ENCODE results near the gene ARID1A.
"Not testable (repeated sequence)": the region's sequence is repeated elsewhere in the genome, so short reads cannot be mapped to it uniquely, and the experiment has no call there.

The ARID1A gene

DNA sequence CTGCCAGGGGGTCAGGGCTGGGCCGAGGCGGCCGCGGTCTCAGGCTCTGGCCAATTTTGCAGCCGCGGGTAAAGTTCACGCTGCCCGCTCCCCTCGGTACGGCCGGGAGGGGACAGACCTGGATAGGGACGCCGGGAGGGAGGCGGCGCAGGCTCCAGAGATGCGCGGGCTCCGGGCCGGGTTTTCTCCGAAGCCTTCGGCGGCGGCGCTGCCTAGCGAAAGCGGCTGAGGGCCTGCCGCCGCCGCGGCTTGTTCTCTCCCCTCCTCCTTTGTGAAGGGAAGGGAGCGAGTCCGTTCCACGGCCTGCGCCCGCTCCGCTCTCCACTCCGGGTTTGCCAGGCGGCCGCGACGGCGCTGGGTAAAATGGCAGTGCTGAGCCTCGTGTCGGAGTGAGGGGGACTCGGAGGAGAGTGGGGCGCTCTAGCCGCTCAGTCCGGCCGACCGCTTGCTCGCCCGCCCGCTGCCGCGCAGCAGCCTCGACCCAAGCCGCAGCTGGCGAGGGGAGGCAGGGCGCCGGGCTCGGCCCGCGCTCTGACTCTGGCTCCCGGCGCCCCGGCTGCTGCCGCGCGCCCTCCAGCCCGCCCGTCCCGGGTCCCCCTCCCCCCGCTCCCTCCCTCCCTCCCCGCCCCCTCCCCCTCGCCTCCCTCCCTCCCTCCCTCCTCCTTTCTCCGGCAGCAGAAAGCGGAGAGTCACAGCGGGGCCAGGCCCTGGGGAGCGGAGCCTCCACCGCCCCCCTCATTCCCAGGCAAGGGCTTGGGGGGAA lies at the start of gene ARID1A:
ARID1A (plus strand) TSS at position 660 of the 763 bp plus-strand sequence. CDS start 389 bp downstream, outside the sequence.
- DNase-seq (ENCODE audit: low read depth): peak; percentile 92

GRCh38 chr1:26664802-26665201 lies 31.0 kb upstream of the ARID1A start:
- DNase-seq (ENCODE audit: low read depth): no peak

- no peak for DNase-seq (ENCODE audit: low read depth)
Observed at GRCh38 chr1:26666855-26667254, 29.0 kb upstream of the ARID1A start.

DNA sequence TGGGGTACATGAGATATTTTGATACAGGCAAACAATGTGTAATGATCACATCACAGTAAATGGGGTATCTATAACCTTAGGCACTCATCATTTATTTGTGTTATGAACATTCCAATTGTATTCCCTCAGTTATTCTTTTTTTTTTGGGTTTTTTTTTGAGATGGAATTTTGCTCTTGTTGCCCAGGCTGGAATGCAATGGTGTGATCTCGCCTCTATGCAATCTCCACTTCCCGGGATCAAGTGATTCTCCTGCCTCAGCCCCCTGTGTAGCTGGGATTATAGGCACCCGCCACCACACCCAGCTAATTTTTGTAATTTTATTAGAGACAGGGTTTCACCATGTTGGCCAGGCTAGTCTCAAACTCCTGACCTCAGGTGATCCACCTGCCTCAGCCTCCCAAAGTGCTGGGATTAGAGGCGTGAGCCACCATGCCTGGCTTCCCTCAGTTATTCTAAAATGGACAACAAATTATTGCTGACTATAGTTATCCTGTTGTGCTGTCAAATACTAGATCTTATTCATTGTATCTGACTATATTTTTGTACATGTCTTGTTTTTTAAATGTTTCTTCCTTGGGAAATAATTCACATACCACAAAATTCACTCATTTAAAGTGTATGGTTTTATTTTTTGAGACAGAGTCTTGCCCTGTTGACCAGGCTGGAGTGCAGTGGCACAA lies 27.6 kb upstream of the ARID1A start:
- DNase-seq (ENCODE audit: low read depth): not testable (repeated sequence)

DNA sequence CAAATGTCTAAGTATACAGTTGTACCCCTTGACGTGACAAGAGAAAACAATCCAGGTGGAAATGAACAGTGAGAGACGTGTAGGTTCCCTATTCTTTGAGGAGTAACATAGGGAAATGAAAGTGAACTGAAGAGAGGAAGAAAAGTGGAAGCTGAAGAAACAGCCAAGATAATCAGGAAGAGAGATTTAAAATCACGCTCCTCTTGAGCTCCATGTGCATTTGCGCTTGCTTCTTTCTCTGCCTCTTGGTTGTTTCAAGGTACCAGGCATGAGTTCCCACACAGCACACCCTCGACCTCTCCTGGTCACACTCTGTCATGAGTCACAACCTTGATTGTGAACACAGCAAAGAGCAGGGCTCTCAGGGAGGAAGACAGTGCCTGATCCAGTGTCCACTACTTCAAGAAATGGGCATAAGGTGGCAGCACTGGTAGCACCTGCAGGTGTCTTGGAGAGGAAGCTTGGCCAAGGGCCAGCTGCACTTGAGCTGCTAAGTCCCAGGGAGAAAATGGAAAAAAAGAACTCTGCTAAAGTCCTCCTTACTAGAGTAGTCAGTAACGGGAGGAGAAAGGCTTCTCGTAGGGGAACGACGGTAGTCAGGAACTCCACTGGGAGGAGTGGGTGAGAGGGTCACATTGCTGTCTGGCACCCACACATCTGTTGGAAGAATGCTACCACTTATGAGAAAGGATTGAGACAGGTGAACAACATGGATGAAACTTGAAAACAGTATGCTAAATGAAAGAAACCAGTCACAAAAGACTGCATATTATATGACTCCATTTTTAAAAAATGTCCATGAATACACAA lies 18.3 kb upstream of the ARID1A start:
- peak; percentile 7 for DNase-seq (ENCODE audit: low read depth)

DNA sequence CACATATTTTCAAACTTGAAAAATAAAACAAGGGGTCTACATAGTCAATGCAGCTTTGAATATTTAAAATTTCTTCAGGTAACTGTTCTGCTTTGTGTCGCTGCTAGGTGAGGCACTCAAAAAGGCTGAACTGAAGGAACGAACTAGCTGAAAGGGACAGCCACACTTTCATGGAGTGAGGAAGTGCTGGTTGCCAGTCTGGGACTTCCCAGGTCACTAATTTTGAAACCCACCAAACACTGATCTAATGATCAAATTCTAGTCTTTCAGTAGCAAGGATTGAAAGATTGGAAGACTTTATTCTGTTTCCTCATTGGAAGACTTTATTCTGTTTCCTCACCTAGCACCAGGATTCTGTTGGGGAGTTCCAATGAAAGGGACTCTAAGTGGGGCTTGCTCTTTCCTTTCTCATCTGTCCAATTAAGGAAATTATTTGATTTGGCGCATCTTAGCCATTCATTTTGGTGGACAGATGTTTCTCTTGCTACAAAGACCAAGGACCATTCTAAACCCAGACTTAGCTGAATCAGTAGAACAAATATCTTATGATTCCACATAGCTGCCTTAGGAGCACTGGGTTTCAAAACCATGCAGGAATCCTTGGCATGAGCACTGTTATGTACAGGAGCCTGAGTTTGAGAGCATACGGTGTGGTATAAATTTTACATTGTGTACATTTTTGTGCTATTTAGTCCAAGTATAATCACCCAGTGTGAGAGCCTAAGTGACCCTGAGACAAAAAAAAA lies 10.9 kb upstream of the ARID1A start:
- DNase-seq (ENCODE audit: low read depth): no peak

DNA sequence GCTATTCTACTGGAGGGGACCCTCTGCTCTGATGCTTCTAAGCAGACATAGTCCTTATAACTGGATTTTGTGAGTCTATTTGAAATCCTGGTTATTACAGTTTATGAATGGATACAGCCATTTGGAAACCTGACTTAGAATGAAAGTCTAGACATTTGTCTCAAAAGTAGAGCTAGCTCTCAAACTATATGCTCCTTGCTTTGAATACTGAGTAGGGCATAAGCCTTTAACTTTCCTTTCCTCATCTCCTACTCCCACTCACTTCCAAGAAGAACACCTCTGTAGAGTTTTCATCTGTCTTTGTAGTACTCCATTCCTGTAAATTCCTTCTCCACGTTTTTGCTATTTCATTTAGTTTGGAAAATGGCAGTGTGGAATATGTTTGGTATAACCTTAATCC lies 9.0 kb upstream of the ARID1A start:
- no peak for DNase-seq (ENCODE audit: low read depth)

GRCh38 chr1:26689504-26689903 lies 6.3 kb upstream of the ARID1A start:
- DNase-seq (ENCODE audit: low read depth): no peak

DNA sequence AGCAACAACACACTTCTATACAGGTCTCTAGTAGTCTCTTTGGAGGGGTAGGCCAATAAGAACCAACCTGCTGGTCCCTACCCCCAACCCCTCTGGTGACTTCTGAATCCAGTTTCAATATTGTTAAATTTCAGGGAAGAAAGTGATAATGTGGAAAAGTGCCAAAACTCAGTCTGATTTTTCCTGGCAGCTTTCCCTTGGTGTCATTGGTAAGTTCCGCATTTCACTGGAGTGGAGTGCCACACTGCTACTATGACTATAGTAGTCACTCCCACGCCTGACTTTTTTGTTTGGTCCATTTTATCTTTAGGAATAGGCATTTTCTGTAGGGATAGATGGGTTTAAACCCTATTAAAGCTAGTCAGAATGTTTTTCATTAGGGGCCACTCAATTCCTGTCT lies 5.7 kb upstream of the ARID1A start:
- DNase-seq (ENCODE audit: low read depth): no peak

GRCh38 chr1:26690576-26691031 lies 5.2 kb upstream of the ARID1A start:
- DNase-seq (ENCODE audit: low read depth): no peak

GRCh38 chr1:26692211-26692792 lies 3.5 kb upstream of the ARID1A start:
- DNase-seq (ENCODE audit: low read depth): peak; percentile 78

- DNase-seq (ENCODE audit: low read depth): peak; percentile 86
Observed at GRCh38 chr1:26692793-26693490, 2.9 kb upstream of the ARID1A start.

DNA sequence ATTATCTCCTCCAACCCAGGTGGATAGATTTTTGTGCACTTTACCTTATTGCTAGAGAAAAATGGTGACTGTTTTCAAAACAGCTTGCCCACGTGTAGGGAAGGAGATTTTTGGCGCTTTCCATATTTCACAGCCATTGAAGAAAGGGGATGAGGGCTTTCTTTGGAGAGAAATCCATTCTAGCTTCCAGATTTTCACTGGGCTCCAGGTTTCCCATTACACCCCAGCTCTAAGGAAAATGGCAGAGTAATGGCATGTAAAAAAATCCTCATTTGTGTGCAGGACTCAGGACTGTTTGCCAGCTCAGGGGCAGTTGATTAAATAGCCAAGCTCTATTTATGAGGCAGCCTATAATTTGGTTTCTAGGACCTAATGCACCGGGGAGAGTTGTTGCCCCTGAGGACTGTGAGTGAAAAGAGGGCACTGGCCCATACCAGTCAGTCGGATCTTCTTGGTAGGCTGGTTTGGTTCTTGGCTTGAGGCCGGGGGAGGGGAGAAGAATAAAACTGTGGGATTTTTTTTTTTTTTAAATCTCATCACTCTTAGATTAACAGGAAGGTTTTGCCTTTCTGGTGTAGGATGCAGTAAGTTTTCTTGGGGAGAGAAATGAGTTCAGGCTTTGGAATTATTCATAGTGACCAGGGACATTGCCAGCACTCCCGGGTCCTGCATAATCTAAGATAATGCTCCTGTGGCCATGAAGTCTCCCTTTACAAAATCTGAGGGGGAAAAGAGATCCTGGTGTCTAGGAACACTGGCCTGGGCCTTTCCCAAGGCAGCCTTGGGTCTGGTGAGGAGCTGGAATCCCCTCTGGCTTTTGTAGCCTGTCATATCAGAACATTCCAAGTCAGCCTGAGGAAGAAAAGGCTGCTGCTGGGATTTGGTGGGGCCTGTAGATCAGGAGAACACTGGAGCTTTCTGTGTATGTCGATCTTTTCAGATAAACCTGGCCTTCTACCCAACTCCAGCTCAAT lies 1.9 kb upstream of the ARID1A start:
- no peak for DNase-seq (ENCODE audit: low read depth)

GRCh38 chr1:26694638-26695355 lies 1.0 kb upstream of the ARID1A start:
- DNase-seq (ENCODE audit: low read depth): no peak

GRCh38 chr1:26696119-26696653 lies 371 bp downstream of the ARID1A start:
- DNase-seq (ENCODE audit: low read depth): no peak

- peak; percentile 69 for DNase-seq (ENCODE audit: low read depth)
Observed at GRCh38 chr1:26696654-26697430, 1.0 kb downstream of the ARID1A start.

GRCh38 chr1:26697431-26697977 lies 1.7 kb downstream of the ARID1A start:
- DNase-seq (ENCODE audit: low read depth): no peak

Measured in T-helper 22 cell (primary cell).